SH-SY5Y (cell line): ENCODE measurements around the gene GYG1.

ENCODE experiments used
- GATA2 ChIP-seq: IDR thresholded peaks from 2 replicates; pipeline ENCODE4 v1.6.1; 2011; ENCODE audit warnings: mild to moderate bottlenecking, low read depth, low read length
- GATA3 ChIP-seq: IDR thresholded peaks from 2 replicates; pipeline ENCODE4 v1.6.1; 2011; ENCODE audit warnings: low read depth, mild to moderate bottlenecking, low read length, moderate library complexity

DNA sequence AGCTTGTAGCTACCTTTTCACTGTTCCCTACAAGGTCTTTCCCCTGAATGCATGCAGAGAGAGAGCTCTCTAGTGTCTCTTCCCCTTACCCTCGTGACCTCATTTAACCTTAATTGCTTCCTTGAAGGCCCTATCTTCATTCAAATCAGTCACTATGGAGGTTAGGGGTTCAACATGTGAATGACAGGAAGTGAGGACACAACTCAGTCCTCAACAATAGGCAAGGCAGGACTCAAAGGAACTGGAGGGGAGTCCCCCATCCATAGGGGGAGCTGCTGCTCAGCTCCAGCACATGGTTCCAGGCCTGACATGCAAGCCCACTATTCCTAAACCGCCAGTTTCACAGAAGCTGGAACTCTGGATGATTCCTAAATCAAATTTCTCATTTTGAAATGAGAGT is 33.8 kb upstream of the GYG1 start:
- TF ChIP-seq GATA3 (no peak), GATA2 (no peak)
